GM23248 (cell line): ENCODE measurements around the gene DDX27. TPM values are rescaled to one million over a fixed set of nuclear protein-coding genes. Genes with fewer than 3 reads are reported as not detected.
A peak's percentile ranks its signal among the peaks of the same experiment; 100 is the strongest.

Experiments used
- DNase-seq: peaks from one replicate; pipeline ENCODE4 v3.0.0-alpha.2; 2015
- H2AFZ ChIP-seq: fragments of 200-600 bp; sonication (generic); 2 replicates; pipeline ENCODE4 v1.6.1; 2016; ENCODE audit warnings: antibody characterized with exemption
- H3F3A ChIP-seq: fragments of 200-600 bp; sonication (generic); 2 replicates; pipeline ENCODE4 v1.6.1; 2016; ENCODE audit warnings: mild to moderate bottlenecking, antibody characterized with exemption, mixed run types; ENCODE audit not compliant: insufficient read depth
- H3K27ac ChIP-seq: fragments of 200-600 bp; sonication (generic); 2 replicates; pipeline ENCODE4 v1.5.1; 2016; ENCODE audit warnings: mild to moderate bottlenecking
- H3K27me3 ChIP-seq: fragments of 200-600 bp; sonication (generic); replicated peaks from 2 replicates; pipeline ENCODE4 v1.6.1; 2016; ENCODE audit warnings: mild to moderate bottlenecking; ENCODE audit not compliant: insufficient read depth
- H3K36me3 ChIP-seq: fragments of 200-600 bp; sonication (generic); 2 replicates; pipeline ENCODE4 v1.6.1; 2016; ENCODE audit warnings: low read depth, mild to moderate bottlenecking
- H3K4me1 ChIP-seq: fragments of 200-600 bp; sonication (generic); 2 replicates; pipeline ENCODE4 v1.6.1; 2016; ENCODE audit warnings: mild to moderate bottlenecking; ENCODE audit not compliant: insufficient read depth
- H3K4me2 ChIP-seq: fragments of 200-600 bp; sonication (generic); one replicate; pipeline ENCODE4 v1.6.1; 2016; ENCODE audit warnings: mild to moderate bottlenecking; ENCODE audit not compliant: unreplicated experiment
- H3K4me3 ChIP-seq: fragments of 200-600 bp; sonication (generic); 2 replicates; pipeline ENCODE4 v1.5.1; 2016; ENCODE audit warnings: mild to moderate bottlenecking
- H3K79me2 ChIP-seq: fragments of 200-600 bp; sonication (generic); 2 replicates; pipeline ENCODE4 v1.6.1; 2016; ENCODE audit warnings: mild to moderate bottlenecking; ENCODE audit not compliant: insufficient read depth
- H3K9ac ChIP-seq: fragments of 200-600 bp; sonication (generic); 2 replicates; pipeline ENCODE4 v1.6.1; 2016; ENCODE audit warnings: mild to moderate bottlenecking
- H3K9me2 ChIP-seq: fragments of 200-600 bp; sonication (generic); 2 replicates; pipeline ENCODE4 v1.6.1; 2016; ENCODE audit warnings: mixed run types, mild to moderate bottlenecking, moderate library complexity; ENCODE audit not compliant: insufficient read depth
- H3K9me3 ChIP-seq: fragments of 200-600 bp; sonication (generic); one replicate; pipeline ENCODE4 v1.6.1; 2017; ENCODE audit warnings: low read depth
- H4K20me1 ChIP-seq: fragments of 200-600 bp; sonication (generic); 2 replicates; pipeline ENCODE4 v1.6.0; 2016; ENCODE audit not compliant: insufficient read depth
- EZH2 ChIP-seq: fragments of 200-600 bp; sonication (generic); IDR thresholded peaks from 2 replicates; pipeline ENCODE4 v1.6.1; 2018; ENCODE audit warnings: antibody characterized with exemption, mild to moderate bottlenecking; ENCODE audit not compliant: insufficient read depth, poor library complexity, severe bottlenecking
- EZH2phosphoT487 ChIP-seq: fragments of 200-600 bp; sonication (generic); IDR thresholded peaks from 2 replicates; pipeline ENCODE4 v1.6.1; 2018; ENCODE audit warnings: antibody characterized with exemption, moderate library complexity, mild to moderate bottlenecking, low read depth; ENCODE audit not compliant: insufficient read depth
- WGBS, 2 experiments: methylation state at CpG; one replicate each; pipeline ENCODE4 v1.1.6; 2015 to 2017; ENCODE audit warnings: low lambda C conversion rate in 2 of 2, low coverage in 1 of 2; ENCODE audit errors: missing lambda C conversion rate in 2 of 2; 5-methylcytosine and 5-hydroxymethylcytosine counted together
- in situ Hi-C: fragments of 300-500 bp; cut with MboI; formaldehyde crosslinking; loops from 2 replicates; pipeline ENCODE4 v1.15.0; 2020
- polyA plus RNA-seq: library from polyadenylated mRNA; unstranded; fragments of >200 nt; fragmentation: Nextera tagmentation; extraction: Ambion mirVana; gene quantifications from 2 replicates; pipeline ENCODE4 v1.2.1, GENCODE V29; 2016
- total RNA-seq: library from RNA; depleted of rRNA; stranded (reverse); fragments of >200 nt; shearing (Covaris generic); gene quantifications from 2 replicates; pipeline ENCODE4 v1.2.3, GENCODE V29; 2014

Gene DDX27
- total and polyA plus RNA-seq, 2 experiments from 2014 or later = 25.3 to 35.6 TPM

- Histone ChIP-seq H3K27me3 (no peaks in the 10 kb centered on the region), H3K36me3 (peaks cover 77% of the 10 kb centered on the region), H3K79me2 (peaks cover 59% of the 10 kb centered on the region), H3K4me2 (peak overlapping the region; percentile 23), H3K4me1 (peaks cover 31% of the 10 kb centered on the region), H3K9me2 (no peaks in the 10 kb centered on the region), H4K20me1 (peaks cover 44% of the 10 kb centered on the region), H3K9ac (no peak overlapping the region), H3K27ac (peak overlapping the region; percentile 51), H2AFZ (no peak overlapping the region), H3F3A (peaks cover 98% of the 10 kb centered on the region), H3K9me3 (no peaks in the 10 kb centered on the region), H3K4me3 (no peak overlapping the region)
- DNase-seq = no peak
- WGBS, 2 experiments = 54 to 55% methylated on average over 2 of the region's 2 CpGs
- in situ Hi-C loops = no loop called here
- TF ChIP-seq EZH2 = no peak
- no peak for TF ChIP-seq EZH2phosphoT487
These were observed 69.1 kb downstream of the DDX27 start for GRCh38 chr20:49288250-49288751.

GRCh38 chr20:49288784-49289696, 69.8 kb downstream of the DDX27 start:
- peaks cover 94% of the 10 kb centered on the region for H3F3A ChIP-seq
- no peak for DNase-seq
- H4K20me1 ChIP-seq = peaks cover 36% of the 10 kb centered on the region
- no peak overlapping the region for H3K4me3 ChIP-seq
- TF ChIP-seq EZH2phosphoT487 = no peak
- TF ChIP-seq EZH2 = no peak
- in situ Hi-C loops = no loop called here
- H3K4me2 ChIP-seq = no peak overlapping the region
- peaks cover 52% of the 10 kb centered on the region for H3K79me2 ChIP-seq
- H3K27ac ChIP-seq = peak overlapping the region; percentile 51; the same call in 1 of the 2 replicates
- no peaks in the 10 kb centered on the region for H3K9me3 ChIP-seq
- no peaks in the 10 kb centered on the region for H3K9me2 ChIP-seq
- WGBS, 2 experiments = 92 to 93% methylated on average over 10 of the region's 10 CpGs
- no peaks in the 10 kb centered on the region for H3K27me3 ChIP-seq
- H3K36me3 ChIP-seq = peaks cover 71% of the 10 kb centered on the region
- no peak overlapping the region for H3K9ac ChIP-seq
- H2AFZ ChIP-seq = no peak overlapping the region
- peaks cover 26% of the 10 kb centered on the region for H3K4me1 ChIP-seq

GRCh38 chr20:49290608-49291191, 71.5 kb downstream of the DDX27 start:
- Histone ChIP-seq H3K4me3 (no peak overlapping the region), H3K27ac (no peak overlapping the region), H3K9me2 (no peaks in the 10 kb centered on the region), H3K4me2 (no peak overlapping the region), H3K9ac (no peak overlapping the region), H4K20me1 (peaks cover 21% of the 10 kb centered on the region), H2AFZ (no peak overlapping the region), H3F3A (peaks cover 83% of the 10 kb centered on the region), H3K36me3 (peaks cover 54% of the 10 kb centered on the region), H3K79me2 (peaks cover 35% of the 10 kb centered on the region), H3K4me1 (peaks cover 21% of the 10 kb centered on the region), H3K27me3 (no peaks in the 10 kb centered on the region), H3K9me3 (no peaks in the 10 kb centered on the region)
- in situ Hi-C loops = no loop called here
- DNase-seq = no peak
- 86 to 89% methylated on average over 6 of the region's 6 CpGs for WGBS, 2 experiments
- no peak for TF ChIP-seq EZH2phosphoT487
- TF ChIP-seq EZH2 = no peak

- Histone ChIP-seq H3K27ac (no peak overlapping the region), H3K27me3 (no peaks in the 10 kb centered on the region)
- in situ Hi-C loops = no loop called here
These were observed 72.0 kb downstream of the DDX27 start for GRCh38 chr20:49291200-49291599.

More at GRCh38 chr20:49291200-49291599, 72.0 kb downstream of the DDX27 start:
- H3F3A ChIP-seq = peaks cover 78% of the 10 kb centered on the region
- peaks cover 19% of the 10 kb centered on the region for H3K4me1 ChIP-seq
- H3K9me3 ChIP-seq = no peaks in the 10 kb centered on the region
- no peak for DNase-seq
- H3K36me3 ChIP-seq = peaks cover 49% of the 10 kb centered on the region
- H3K9me2 ChIP-seq = no peaks in the 10 kb centered on the region
- no peak overlapping the region for H3K9ac ChIP-seq
- no peak overlapping the region for H3K4me3 ChIP-seq
- WGBS, 2 experiments = 40 to 54% methylated on average over 1 of the region's 1 CpG
- H3K79me2 ChIP-seq = peaks cover 30% of the 10 kb centered on the region
- H4K20me1 ChIP-seq = peaks cover 16% of the 10 kb centered on the region
- no peak overlapping the region for H2AFZ ChIP-seq
- H3K4me2 ChIP-seq = no peak overlapping the region
- TF ChIP-seq EZH2phosphoT487 = no peak
- TF ChIP-seq EZH2 = no peak
